Measurements from ENCODE around the gene RPL10A. TPM values are rescaled to one million over a fixed set of nuclear protein-coding genes. Genes with fewer than 3 reads are reported as not detected.

RPL10A gene
- total RNA-seq, 4 donors from 2014 or later, result 952 to 1,436 (median 1,121) TPM

DNA sequence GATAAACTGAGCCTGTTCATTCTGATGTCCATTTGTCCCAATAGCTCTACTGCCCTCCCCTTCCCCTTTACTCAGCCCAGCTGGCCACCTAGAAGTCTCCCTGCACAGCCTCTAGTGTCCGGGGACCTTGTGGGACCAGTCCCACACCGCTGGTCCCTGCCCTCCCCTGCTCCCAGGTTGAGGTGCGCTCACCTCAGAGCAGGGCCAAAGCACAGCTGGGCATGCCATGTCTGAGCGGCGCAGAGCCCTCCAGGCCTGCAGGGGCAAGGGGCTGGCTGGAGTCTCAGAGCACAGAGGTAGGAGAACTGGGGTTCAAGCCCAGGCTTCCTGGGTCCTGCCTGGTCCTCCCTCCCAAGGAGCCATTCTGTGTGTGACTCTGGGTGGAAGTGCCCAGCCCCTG, 40.8 kb upstream of the RPL10A start:
- H3K9me3 ChIP-seq, result peaks cover 0 to 24% (median 3%) of the 10 kb centered on the region in 4 donors
- peaks cover 0 to 62% (median 12%) of the 10 kb centered on the region in 3 donors for H3K36me3 ChIP-seq
- TF ChIP-seq EP300 (IDR thresholded peaks at IDR 0.05) (no peak), CTCF (IDR thresholded peaks at IDR 0.05) (no peak), POLR2A (IDR thresholded peaks at IDR 0.05) (no peak)
- DNase-seq (ENCODE audit: low spot score in 2 of 2), result no peak
- H3K4me1 ChIP-seq, result peaks cover 0 to 22% (median 5%) of the 10 kb centered on the region in 4 donors
- no peak overlapping the region for H3K4me3 ChIP-seq
- H3K27me3 ChIP-seq, result no peaks in the 10 kb centered on the region
- no peak overlapping the region for H3K27ac ChIP-seq
- WGBS, 2 donors, result 77 to 88% methylated on average over 3 of the region's 5 CpGs

- DNase-seq (ENCODE audit: low spot score in 2 of 2), result no peak
- WGBS, 2 donors, result 77 to 82% methylated on average over 8 to 9 of the region's 9 CpGs
Measured at GRCh38 chr6:35427851-35428321, 40.3 kb upstream of the RPL10A start.

GRCh38 chr6:35428421-35429149, 39.6 kb upstream of the RPL10A start:
- Histone ChIP-seq H3K4me1 (peaks cover 0 to 22% (median 5%) of the 10 kb centered on the region in 4 donors), H3K9me3 (peaks cover 0 to 24% (median 3%) of the 10 kb centered on the region in 4 donors), H3K27ac (no peak overlapping the region), H3K27me3 (no peaks in the 10 kb centered on the region), H3K4me3 (no peak overlapping the region), H3K36me3 (peaks cover 0 to 54% (median 12%) of the 10 kb centered on the region in 3 donors)
- TF ChIP-seq EP300 (IDR thresholded peaks at IDR 0.05) (no peak), CTCF (IDR thresholded peaks at IDR 0.05) (no peak), POLR2A (IDR thresholded peaks at IDR 0.05) (no peak)
- WGBS, 2 donors, result 76 to 81% methylated on average over 10 of the region's 10 CpGs
- no peak for DNase-seq (ENCODE audit: low spot score in 2 of 2)

More at GRCh38 chr6:35427851-35428321, 40.3 kb upstream of the RPL10A start:
- Histone ChIP-seq H3K27ac (no peak overlapping the region), H3K27me3 (no peaks in the 10 kb centered on the region), H3K4me1 (peaks cover 0 to 22% (median 5%) of the 10 kb centered on the region in 4 donors), H3K36me3 (peaks cover 0 to 60% (median 12%) of the 10 kb centered on the region in 3 donors), H3K4me3 (no peak overlapping the region), H3K9me3 (peaks cover 0 to 24% (median 3%) of the 10 kb centered on the region in 4 donors)
- TF ChIP-seq CTCF (IDR thresholded peaks at IDR 0.05) (no peak), POLR2A (IDR thresholded peaks at IDR 0.05) (no peak), EP300 (IDR thresholded peaks at IDR 0.05) (no peak)

DNA sequence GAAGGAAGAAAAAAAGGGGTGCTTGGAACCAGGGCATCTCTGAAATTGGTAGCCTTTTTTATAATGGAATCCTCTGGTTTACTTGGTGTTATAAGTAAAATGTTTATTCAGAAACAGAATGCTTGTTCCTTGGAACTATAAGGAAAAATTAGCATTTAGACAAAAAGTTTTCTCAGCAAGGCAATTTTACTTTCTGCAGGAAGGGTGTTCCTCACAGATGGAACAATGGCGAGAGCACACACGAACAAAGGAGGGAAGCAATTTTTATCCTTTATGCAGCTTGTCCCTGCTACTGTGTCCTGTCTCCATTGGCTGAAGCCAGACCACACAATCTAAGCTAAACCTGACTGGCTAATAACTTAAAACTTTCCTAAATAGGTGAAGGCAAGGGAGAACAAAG, 38.7 kb upstream of the RPL10A start:
- Histone ChIP-seq H3K27me3 (no peaks in the 10 kb centered on the region), H3K27ac (no peak overlapping the region)
- WGBS, 2 donors, result 90 to 97% methylated on average over 2 of the region's 2 CpGs

More for the DNA sequence above, 38.7 kb upstream of the RPL10A start:
- Histone ChIP-seq H3K36me3 (peaks cover 0 to 45% (median 3%) of the 10 kb centered on the region in 3 donors), H3K4me3 (no peak overlapping the region), H3K9me3 (peaks cover 0 to 24% (median 3%) of the 10 kb centered on the region in 4 donors), H3K4me1 (peaks cover 0 to 22% (median 5%) of the 10 kb centered on the region in 4 donors)
- TF ChIP-seq CTCF (IDR thresholded peaks at IDR 0.05) (no peak), POLR2A (IDR thresholded peaks at IDR 0.05) (no peak), EP300 (IDR thresholded peaks at IDR 0.05) (no peak)
- no peak for DNase-seq (ENCODE audit: low spot score in 2 of 2)

Measured in tibial nerve (tissue), 4 donors.